K562 (cell line): Measurements from ENCODE around the gene NIPBL. TPM values are rescaled to one million over a fixed set of nuclear protein-coding genes. Genes with fewer than 3 reads are reported as not detected.

ENCODE experiments used
- ATAC-seq: fragments of 200-7000 bp; cut with Tn5 transposase; 3 replicates; pipeline ENCODE4 v1.9.1; 2020; ENCODE audit warnings: moderate library complexity
- BruUV-seq: library from RNA; stranded (reverse); fragments of 400-500 nt; replicated peaks from 2 replicates; lab custom pipeline; 2021; lab: Mats Ljungman, UMichigan
- CTCF ChIA-PET: fragments of 300-600 bp; formaldehyde crosslinking; extraction: SDS; loops from one replicate; lab custom pipeline; 2021; ENCODE audit warnings: low intra/inter-chr PET ratio; lab: Yijun Ruan, JAX
- POLR2A ChIA-PET: fragments of 300-600, 350-650 bp; sonication (Branson Sonifier 250); formaldehyde crosslinking; extraction: SDS; loops from one replicate; lab custom pipeline; 2021; ENCODE audit warnings: antibody characterized with exemption, inconsistent platforms; lab: Yijun Ruan, JAX
- DNase-seq, 4 experiments: peaks; one replicate each; pipeline versions ENCODE4 v3.0.0 to v3.0.0-alpha.2; 2011 to 2018; ENCODE audit warnings: low spot score in 3 of 4, mixed read lengths in 3 of 4; ENCODE audit errors: extremely low read depth in 1 of 4
- FAIRE-seq: peaks from 2 replicates; lab custom pipeline; 2011; peaks lifted over from hg19 to GRCh38; lab: Jason Lieb, UNC
- H2AFZ ChIP-seq: 2 replicates; pipeline ENCODE4 v1.6.0; 2011; ENCODE audit warnings: low read depth, low read length, control low read depth, inconsistent platforms
- H3K27ac ChIP-seq: fragments of 200-600 bp; 3 replicates; pipeline ENCODE4 v1.8.0; 2011; ENCODE audit warnings: low read depth, mild to moderate bottlenecking, control low read depth, inconsistent platforms, low read length, moderate library complexity, mixed read lengths; ENCODE audit errors: extremely low read depth
- H3K27me3 ChIP-seq, 2 experiments: fragments of 300-600 bp in 1 of 2; 2 replicates in 1 of 2; 3 replicates in 1 of 2; pipeline versions ENCODE4 v1.6.0 to v1.8.0; 2011; ENCODE audit warnings: inconsistent platforms in 2 of 2, low read length in 2 of 2, mild to moderate bottlenecking in 1 of 2, mixed read lengths in 1 of 2, moderate library complexity in 1 of 2; ENCODE audit not compliant: control insufficient read depth in 2 of 2, insufficient read depth in 2 of 2
- H3K36me3 ChIP-seq: fragments of 300-600 bp; 3 replicates; pipeline ENCODE4 v1.8.0; 2011; ENCODE audit warnings: mild to moderate bottlenecking, low read length, inconsistent platforms; ENCODE audit not compliant: control insufficient read depth, insufficient read depth
- H3K4me1 ChIP-seq, 2 experiments: fragments of 200-600 bp in 1 of 2; replicated peaks in 1 of 2; 2 replicates in 1 of 2; 3 replicates in 1 of 2; pipeline versions ENCODE4 v1.5.1 to v1.8.0; 2011; ENCODE audit warnings: inconsistent platforms in 2 of 2, low read length in 2 of 2, mild to moderate bottlenecking in 1 of 2, mixed read lengths in 1 of 2, moderate library complexity in 1 of 2; ENCODE audit not compliant: control insufficient read depth in 2 of 2, insufficient read depth in 2 of 2
- H3K4me2 ChIP-seq: 2 replicates; pipeline ENCODE4 v1.6.1; 2011; ENCODE audit warnings: low read length, control low read depth, inconsistent platforms, mixed read lengths; ENCODE audit not compliant: insufficient read depth
- H3K4me3 ChIP-seq: fragments of 200-600 bp; sonication (generic), shearing (Covaris generic); 2 replicates; pipeline ENCODE4 v1.5.1; 2016; ENCODE audit warnings: control low read depth, inconsistent platforms
- H3K79me2 ChIP-seq: fragments of 200-600 bp; 3 replicates; pipeline ENCODE4 v1.8.0; 2011; ENCODE audit warnings: low read length, inconsistent platforms; ENCODE audit not compliant: control insufficient read depth, insufficient read depth
- H3K9ac ChIP-seq, 2 experiments: 2 replicates each; pipeline versions ENCODE4 v1.6.0 to v1.6.1; 2011; ENCODE audit warnings: low read depth in 2 of 2, low read length in 2 of 2, control low read depth in 1 of 2, inconsistent platforms in 1 of 2, mild to moderate bottlenecking in 1 of 2, mixed read lengths in 1 of 2; ENCODE audit not compliant: insufficient read depth in 1 of 2
- H3K9me1 ChIP-seq: one replicate; pipeline ENCODE4 v1.6.0; 2011; ENCODE audit warnings: inconsistent platforms, mild to moderate bottlenecking, low read length, moderate library complexity; ENCODE audit not compliant: control insufficient read depth, insufficient read depth
- H3K9me3 ChIP-seq: replicated peaks from 2 replicates; pipeline ENCODE4 v1.5.1; 2011; ENCODE audit warnings: low read depth, low read length, inconsistent platforms; ENCODE audit not compliant: control insufficient read depth, insufficient read depth
- H4K20me1 ChIP-seq: replicated peaks from 2 replicates; pipeline ENCODE4 v1.6.1; 2011; ENCODE audit warnings: low read length, inconsistent platforms, mixed read lengths; ENCODE audit not compliant: control insufficient read depth, insufficient read depth
- CCAR2 ChIP-seq: fragments of 200-400 bp; formaldehyde crosslinking; IDR thresholded peaks from 2 replicates; pipeline ENCODE4 v1.6.1; 2017; ENCODE audit warnings: mild to moderate bottlenecking, low read depth, low read length
- FOXA1 ChIP-seq: fragments of 450-650 bp; IDR thresholded peaks from 2 replicates; pipeline ENCODE4 v1.6.1; 2016; ENCODE audit warnings: mild to moderate bottlenecking, borderline replicate concordance
- RHOXF2B ChIP-seq: fragments of 250-450 bp; sonication (Bioruptor Pico); conservative IDR thresholded peaks from 2 replicates; pipeline ENCODE4 v1.5.1; 2021
- SAFB ChIP-seq: fragments of 200-400 bp; formaldehyde crosslinking; IDR thresholded peaks from 2 replicates; pipeline ENCODE4 v1.6.1; 2017; ENCODE audit warnings: low read depth, low read length, borderline replicate concordance
- ZNF282 ChIP-seq: sonication (generic); formaldehyde crosslinking; IDR thresholded peaks from 2 replicates; pipeline ENCODE4 v1.8.1; 2023; ENCODE audit warnings: missing genetic modification reagents
- ZNF347 ChIP-seq: fragments of 450-650 bp; formaldehyde crosslinking; IDR thresholded peaks from 2 replicates; pipeline ENCODE4 v1.4.0; 2020; ENCODE audit warnings: low read depth, mild to moderate bottlenecking, moderate library complexity
- WGBS: fragments of 100-300 bp; shearing (Covaris generic); methylation state at CpG from one replicate; pipeline ENCODE4 v1.1.6; 2016; ENCODE audit warnings: low coverage, mixed read lengths; ENCODE audit not compliant: insufficient coverage; ENCODE audit errors: missing lambda C conversion rate; 5-methylcytosine and 5-hydroxymethylcytosine counted together
- in situ Hi-C: fragments of 300-500 bp; cut with MboI; formaldehyde crosslinking; loops from 4 replicates; pipeline ENCODE4 v1.15.0; 2018; ENCODE audit warnings: inconsistent platforms, mixed read lengths
- intact Hi-C: fragments of 100-400 bp; cut with micrococcal nuclease; formaldehyde crosslinking; loops from 2 replicates; pipeline ENCODE4 v1.14.2; 2022
- polyA plus RNA-seq, 8 experiments: library from polyadenylated mRNA; depleted of rRNA in 4 of 8; stranded (reverse) in 5 of 8; unstranded in 3 of 8; fragments of >200 nt; fragmentation: Nextera tagmentation in 2 of 8; fragmentation: Illumina TruSeq in 1 of 8; extraction: Ambion mirVana in 2 of 8; extraction: Trizol in 1 of 8; gene quantifications; 2 replicates each; pipeline versions ENCODE4 v1.2.1 to v1.2.3, GENCODE V29; 2011 to 2014; ENCODE audit warnings: inconsistent platforms in 1 of 8, missing spikeins in 1 of 8
- total RNA-seq, 7 experiments: library from RNA; depleted of rRNA in 6 of 7; stranded (reverse); fragments of >200 nt in 6 of 7; fragmentation: Illumina TruSeq in 2 of 7; extraction: Trizol in 2 of 7; gene quantifications; 2 replicates each; pipeline versions ENCODE4 v1.2.1 to v1.2.3, GENCODE V29; 2011 to 2021; ENCODE audit warnings: low replicate concordance in 1 of 7
- TF ChIP-seq, protein P1 (sequence below): fragments of 250-450 bp; sonication (Bioruptor Pico); IDR thresholded peaks from 2 replicates; pipeline ENCODE4 v1.4.0; 2020; ENCODE audit warnings: mild to moderate bottlenecking, moderate library complexity
- TF ChIP-seq, protein P2 (sequence below): fragments of 450-650 bp; IDR thresholded peaks from 2 replicates; pipeline ENCODE4 v1.6.1; 2016; ENCODE audit warnings: antibody characterized with exemption
- TF ChIP-seq, protein P3 (sequence below): sonication (generic); formaldehyde crosslinking; IDR thresholded peaks from 2 replicates; pipeline ENCODE4 v1.8.0; 2022; ENCODE audit warnings: mild to moderate bottlenecking, missing genetic modification reagents
- TF ChIP-seq, protein P4 (sequence below): fragments of 450-650 bp; formaldehyde crosslinking; IDR thresholded peaks from 2 replicates; pipeline ENCODE4 v1.4.0; 2020; ENCODE audit warnings: mild to moderate bottlenecking
- TF ChIP-seq, protein P5 (sequence below): fragments of 450-650 bp; formaldehyde crosslinking; IDR thresholded peaks from 2 replicates; pipeline ENCODE4 v1.4.0; 2020; ENCODE audit warnings: mild to moderate bottlenecking, moderate library complexity

NIPBL gene
- total and polyA plus RNA-seq, 9 of the 15 experiments (the other 6 are each of a cell fraction or from before 2014, with no cell fraction given): 12.9 to 56.7 (median 38.9) TPM

DNA sequence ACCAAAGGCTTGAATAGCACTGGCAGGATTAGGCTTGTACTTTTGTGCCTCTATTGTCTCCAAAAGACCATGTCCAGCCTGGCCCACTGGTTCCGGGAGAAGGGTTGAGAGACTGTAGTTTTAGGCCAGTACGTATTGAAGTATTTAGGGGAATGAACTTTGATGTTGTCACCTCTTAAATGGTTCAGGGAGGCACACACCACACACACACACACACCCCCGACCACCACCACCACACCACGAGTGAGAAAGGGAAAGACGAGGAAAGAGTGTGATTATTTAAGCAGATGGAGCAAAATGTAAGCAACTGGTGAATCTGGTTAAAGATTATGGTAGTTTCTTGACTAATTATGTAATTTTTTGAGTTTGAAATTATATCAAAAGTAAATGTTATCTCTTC is 61.6 kb downstream of the NIPBL start:
- DNase-seq: no peak
- no peak overlapping the region for H3K4me3 ChIP-seq
- no peak overlapping the region for H2AFZ ChIP-seq
- POLR2A ChIA-PET: interaction anchor here (1.4 kb wide), 1 partner anchor 19 kb away, joined by 3 read pairs; no protein-coding TSS in a partner anchor
- no peaks in the 10 kb centered on the region for H3K4me1 ChIP-seq
- ATAC-seq: no peak
- no peak overlapping the region for H3K9ac ChIP-seq
- WGBS: 86% methylated on average over 5 of the region's 5 CpGs
- H3K9me1 ChIP-seq: no peaks in the 10 kb centered on the region
- H3K4me2 ChIP-seq: no peak overlapping the region
- in situ Hi-C loops (no loop called here), intact Hi-C loops (no loop called here)
- H3K36me3 ChIP-seq: no peaks in the 10 kb centered on the region
- CTCF ChIA-PET: no interaction called here
- no peaks in the 10 kb centered on the region for H3K9me3 ChIP-seq
- TF ChIP-seq ZNF347 (CRISPR knock-in tag) (no peak), RHOXF2B (CRISPR knock-in tag) (no peak), SAFB (no peak), CCAR2 (no peak), FOXA1 (no peak), ZNF282 (CRISPR knock-in tag) (no peak)
- TF ChIP-seq, protein P1, sequence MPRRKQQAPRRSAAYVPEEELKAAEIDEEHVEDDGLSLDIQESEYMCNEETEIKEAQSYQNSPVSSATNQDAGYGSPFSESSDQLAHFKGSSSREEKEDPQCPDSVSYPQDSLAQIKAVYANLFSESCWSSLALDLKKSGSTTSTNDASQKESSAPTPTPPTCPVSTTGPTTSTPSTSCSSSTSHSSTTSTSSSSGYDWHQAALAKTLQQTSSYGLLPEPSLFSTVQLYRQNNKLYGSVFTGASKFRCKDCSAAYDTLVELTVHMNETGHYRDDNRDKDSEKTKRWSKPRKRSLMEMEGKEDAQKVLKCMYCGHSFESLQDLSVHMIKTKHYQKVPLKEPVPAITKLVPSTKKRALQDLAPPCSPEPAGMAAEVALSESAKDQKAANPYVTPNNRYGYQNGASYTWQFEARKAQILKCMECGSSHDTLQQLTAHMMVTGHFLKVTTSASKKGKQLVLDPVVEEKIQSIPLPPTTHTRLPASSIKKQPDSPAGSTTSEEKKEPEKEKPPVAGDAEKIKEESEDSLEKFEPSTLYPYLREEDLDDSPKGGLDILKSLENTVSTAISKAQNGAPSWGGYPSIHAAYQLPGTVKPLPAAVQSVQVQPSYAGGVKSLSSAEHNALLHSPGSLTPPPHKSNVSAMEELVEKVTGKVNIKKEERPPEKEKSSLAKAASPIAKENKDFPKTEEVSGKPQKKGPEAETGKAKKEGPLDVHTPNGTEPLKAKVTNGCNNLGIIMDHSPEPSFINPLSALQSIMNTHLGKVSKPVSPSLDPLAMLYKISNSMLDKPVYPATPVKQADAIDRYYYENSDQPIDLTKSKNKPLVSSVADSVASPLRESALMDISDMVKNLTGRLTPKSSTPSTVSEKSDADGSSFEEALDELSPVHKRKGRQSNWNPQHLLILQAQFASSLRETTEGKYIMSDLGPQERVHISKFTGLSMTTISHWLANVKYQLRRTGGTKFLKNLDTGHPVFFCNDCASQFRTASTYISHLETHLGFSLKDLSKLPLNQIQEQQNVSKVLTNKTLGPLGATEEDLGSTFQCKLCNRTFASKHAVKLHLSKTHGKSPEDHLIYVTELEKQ: no peak
- TF ChIP-seq, protein P2, sequence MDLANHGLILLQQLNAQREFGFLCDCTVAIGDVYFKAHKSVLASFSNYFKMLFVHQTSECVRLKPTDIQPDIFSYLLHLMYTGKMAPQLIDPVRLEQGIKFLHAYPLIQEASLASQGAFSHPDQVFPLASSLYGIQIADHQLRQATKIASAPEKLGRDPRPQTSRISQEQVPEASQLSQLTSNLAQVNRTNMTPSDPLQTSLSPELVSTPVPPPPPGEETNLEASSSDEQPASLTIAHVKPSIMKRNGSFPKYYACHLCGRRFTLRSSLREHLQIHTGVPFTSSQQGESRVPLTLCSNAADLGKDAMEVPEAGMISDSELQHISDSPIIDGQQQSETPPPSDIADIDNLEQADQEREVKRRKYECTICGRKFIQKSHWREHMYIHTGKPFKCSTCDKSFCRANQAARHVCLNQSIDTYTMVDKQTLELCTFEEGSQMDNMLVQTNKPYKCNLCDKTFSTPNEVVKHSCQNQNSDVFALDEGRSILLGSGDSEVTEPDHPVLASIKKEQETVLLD: no peak
- TF ChIP-seq, protein P3, sequence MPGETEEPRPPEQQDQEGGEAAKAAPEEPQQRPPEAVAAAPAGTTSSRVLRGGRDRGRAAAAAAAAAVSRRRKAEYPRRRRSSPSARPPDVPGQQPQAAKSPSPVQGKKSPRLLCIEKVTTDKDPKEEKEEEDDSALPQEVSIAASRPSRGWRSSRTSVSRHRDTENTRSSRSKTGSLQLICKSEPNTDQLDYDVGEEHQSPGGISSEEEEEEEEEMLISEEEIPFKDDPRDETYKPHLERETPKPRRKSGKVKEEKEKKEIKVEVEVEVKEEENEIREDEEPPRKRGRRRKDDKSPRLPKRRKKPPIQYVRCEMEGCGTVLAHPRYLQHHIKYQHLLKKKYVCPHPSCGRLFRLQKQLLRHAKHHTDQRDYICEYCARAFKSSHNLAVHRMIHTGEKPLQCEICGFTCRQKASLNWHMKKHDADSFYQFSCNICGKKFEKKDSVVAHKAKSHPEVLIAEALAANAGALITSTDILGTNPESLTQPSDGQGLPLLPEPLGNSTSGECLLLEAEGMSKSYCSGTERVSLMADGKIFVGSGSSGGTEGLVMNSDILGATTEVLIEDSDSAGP (CRISPR knock-in tag): no peak
- TF ChIP-seq, protein P4, sequence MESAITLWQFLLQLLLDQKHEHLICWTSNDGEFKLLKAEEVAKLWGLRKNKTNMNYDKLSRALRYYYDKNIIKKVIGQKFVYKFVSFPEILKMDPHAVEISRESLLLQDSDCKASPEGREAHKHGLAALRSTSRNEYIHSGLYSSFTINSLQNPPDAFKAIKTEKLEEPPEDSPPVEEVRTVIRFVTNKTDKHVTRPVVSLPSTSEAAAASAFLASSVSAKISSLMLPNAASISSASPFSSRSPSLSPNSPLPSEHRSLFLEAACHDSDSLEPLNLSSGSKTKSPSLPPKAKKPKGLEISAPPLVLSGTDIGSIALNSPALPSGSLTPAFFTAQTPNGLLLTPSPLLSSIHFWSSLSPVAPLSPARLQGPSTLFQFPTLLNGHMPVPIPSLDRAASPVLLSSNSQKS (CRISPR knock-in tag): no peak
- TF ChIP-seq, protein P5, sequence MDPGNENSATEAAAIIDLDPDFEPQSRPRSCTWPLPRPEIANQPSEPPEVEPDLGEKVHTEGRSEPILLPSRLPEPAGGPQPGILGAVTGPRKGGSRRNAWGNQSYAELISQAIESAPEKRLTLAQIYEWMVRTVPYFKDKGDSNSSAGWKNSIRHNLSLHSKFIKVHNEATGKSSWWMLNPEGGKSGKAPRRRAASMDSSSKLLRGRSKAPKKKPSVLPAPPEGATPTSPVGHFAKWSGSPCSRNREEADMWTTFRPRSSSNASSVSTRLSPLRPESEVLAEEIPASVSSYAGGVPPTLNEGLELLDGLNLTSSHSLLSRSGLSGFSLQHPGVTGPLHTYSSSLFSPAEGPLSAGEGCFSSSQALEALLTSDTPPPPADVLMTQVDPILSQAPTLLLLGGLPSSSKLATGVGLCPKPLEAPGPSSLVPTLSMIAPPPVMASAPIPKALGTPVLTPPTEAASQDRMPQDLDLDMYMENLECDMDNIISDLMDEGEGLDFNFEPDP (CRISPR knock-in tag): no peak
- no peak overlapping the region for H3K27ac ChIP-seq
- peaks cover 94% of the 10 kb centered on the region for H3K79me2 ChIP-seq
- peaks cover 3% of the 10 kb centered on the region; the same call in 1 of the 2 replicates for H4K20me1 ChIP-seq
- no TSS peak for BruUV-seq
- FAIRE-seq: no peak
- H3K27me3 ChIP-seq: no peaks in the 10 kb centered on the region
